A549 (cell line): ENCODE data around the gene HOXD12. TPM values are rescaled to one million over a fixed set of nuclear protein-coding genes. Genes with fewer than 3 reads are reported as not detected.

Experiments used
- ATAC-seq, 2 experiments: fragments of 200-7000 bp in 1 of 2; fragments of >200 bp in 1 of 2; cut with Nextera tagmentation in 1 of 2; cut with Tn5 transposase in 1 of 2; 3 replicates each; pipeline versions ENCODE4 v1.8.0 to v1.9.1; 2018 to 2020; ENCODE audit warnings: mild to moderate bottlenecking in 1 of 2, moderate library complexity in 1 of 2
- CTCF ChIA-PET: fragments of 300-600 bp; sonication (Branson Sonifier 250); formaldehyde crosslinking; extraction: SDS; loops from one replicate; lab custom pipeline; 2021; ENCODE audit warnings: antibody characterized with exemption, inconsistent platforms; lab: Yijun Ruan, JAX
- POLR2A ChIA-PET: fragments of 350-600 bp; formaldehyde crosslinking; extraction: SDS; loops from one replicate; lab custom pipeline; 2021; ENCODE audit warnings: antibody characterized with exemption, inconsistent platforms; lab: Yijun Ruan, JAX
- DNase-seq, 2 experiments: peaks; one replicate each; pipeline versions ENCODE4 v3.0.0 to v3.0.0-alpha.2; 2011 to 2016; ENCODE audit warnings: low read depth in 1 of 2, low spot score in 1 of 2
- FAIRE-seq: peaks from 2 replicates; lab custom pipeline; 2011; peaks lifted over from hg19 to GRCh38; lab: Jason Lieb, UNC
- H3K27ac ChIP-seq, 2 experiments: fragments of >200 bp; sonication (Bioruptor Twin); formaldehyde crosslinking; 3 replicates each; pipeline ENCODE4 v1.5.1; 2016 to 2017
- H3K4me1 ChIP-seq: fragments of >200 bp; sonication (Bioruptor Twin); formaldehyde crosslinking; 3 replicates; pipeline ENCODE4 v1.6.1; 2016
- H3K4me2 ChIP-seq: fragments of >200 bp; sonication (Bioruptor Twin); formaldehyde crosslinking; 3 replicates; pipeline ENCODE4 v1.6.1; 2016
- H3K4me3 ChIP-seq: fragments of >200 bp; sonication (Bioruptor Twin); formaldehyde crosslinking; 3 replicates; pipeline ENCODE4 v1.5.1; 2016
- H3K9me3 ChIP-seq: fragments of >200 bp; sonication (Bioruptor Twin); formaldehyde crosslinking; 3 replicates; pipeline ENCODE4 v1.6.1; 2016
- CBX8 ChIP-seq: fragments of 200-600 bp; sonication (generic); IDR thresholded peaks from 2 replicates; pipeline ENCODE4 v1.6.1; 2016
- CHD2 ChIP-seq: fragments of 150-350 bp; IDR thresholded peaks from 2 replicates; pipeline ENCODE4 v1.6.1; 2014; ENCODE audit warnings: low read length; ENCODE audit not compliant: partially characterized antibody
- CHD4 ChIP-seq: fragments of 200-600 bp; sonication (generic); IDR thresholded peaks from 2 replicates; pipeline ENCODE4 v1.6.1; 2016; ENCODE audit warnings: antibody characterized with exemption, mild to moderate bottlenecking, borderline replicate concordance
- EHMT2 ChIP-seq: fragments of 200-600 bp; sonication (generic); IDR thresholded peaks from 2 replicates; pipeline ENCODE4 v1.6.1; 2016; ENCODE audit warnings: antibody characterized with exemption, low read depth, mild to moderate bottlenecking, moderate library complexity
- FOSB ChIP-seq: fragments of 250-450 bp; sonication (Bioruptor Pico); IDR thresholded peaks from 2 replicates; pipeline ENCODE4 v1.5.0; 2020; ENCODE audit warnings: mild to moderate bottlenecking, moderate library complexity
- FOXS1 ChIP-seq: fragments of 250-450 bp; sonication (Bioruptor Pico); IDR thresholded peaks from 2 replicates; pipeline ENCODE4 v1.5.0; 2020; ENCODE audit warnings: mild to moderate bottlenecking, moderate library complexity
- HEYL ChIP-seq: fragments of 250-450 bp; sonication (Bioruptor Pico); IDR thresholded peaks from 2 replicates; pipeline ENCODE4 v1.8.0; 2021; ENCODE audit warnings: mild to moderate bottlenecking, moderate library complexity
- HMGXB4 ChIP-seq: fragments of 250-450 bp; sonication (Bioruptor Pico); IDR thresholded peaks from 2 replicates; pipeline ENCODE4 v1.5.0; 2021; ENCODE audit warnings: mild to moderate bottlenecking, moderate library complexity, borderline replicate concordance
- HOXA7 ChIP-seq: fragments of 250-450 bp; sonication (Bioruptor Pico); IDR thresholded peaks from 2 replicates; pipeline ENCODE4 v1.5.0; 2020; ENCODE audit warnings: mild to moderate bottlenecking, moderate library complexity
- HOXB13 ChIP-seq: fragments of 250-450 bp; sonication (Bioruptor Pico); IDR thresholded peaks from 2 replicates; pipeline ENCODE4 v1.5.0; 2020; ENCODE audit warnings: low read depth, mild to moderate bottlenecking, moderate library complexity
- KDM1A ChIP-seq: fragments of 200-600 bp; sonication (generic); IDR thresholded peaks from 2 replicates; pipeline ENCODE4 v1.6.1; 2016; ENCODE audit warnings: low read depth, mild to moderate bottlenecking
- MAFK ChIP-seq: fragments of 450-650 bp; IDR thresholded peaks from 2 replicates; pipeline ENCODE4 v1.6.1; 2014; ENCODE audit not compliant: partially characterized antibody
- NPAS2 ChIP-seq: fragments of 250-450 bp; sonication (Bioruptor Pico); IDR thresholded peaks from 2 replicates; pipeline ENCODE4 v1.8.0; 2022; ENCODE audit warnings: mild to moderate bottlenecking, moderate library complexity, borderline replicate concordance
- SMC3 ChIP-seq: fragments of >200 bp; sonication (Bioruptor Twin); formaldehyde crosslinking; IDR thresholded peaks from 3 replicates; pipeline ENCODE4 v1.6.1; 2018; ENCODE audit warnings: inconsistent platforms
- USF2 ChIP-seq: fragments of 450-650 bp; IDR thresholded peaks from 2 replicates; pipeline ENCODE4 v1.6.1; 2014; ENCODE audit warnings: antibody characterized with exemption
- ZC3H11A ChIP-seq: fragments of 450-650 bp; IDR thresholded peaks from 2 replicates; pipeline ENCODE4 v1.6.1; 2014; ENCODE audit warnings: antibody characterized with exemption, mild to moderate bottlenecking
- ZFP36 ChIP-seq: fragments of 450-650 bp; IDR thresholded peaks from 2 replicates; pipeline ENCODE4 v1.6.1; 2014; ENCODE audit warnings: borderline replicate concordance; ENCODE audit not compliant: partially characterized antibody
- WGBS: methylation state at CpG from one replicate; pipeline ENCODE4 v1.1.6; 2017; ENCODE audit errors: missing lambda C conversion rate; 5-methylcytosine and 5-hydroxymethylcytosine counted together
- polyA plus RNA-seq, 4 experiments: library from polyadenylated mRNA; depleted of rRNA in 3 of 4; stranded (reverse); fragments of >200 nt; fragmentation: RNase III in 1 of 4; extraction: RNeasy Plus Mini Kit Qiagen cat#74134 plus additional on column Dnase treatment in 1 of 4; gene quantifications; 2 replicates in 3 of 4; 3 replicates in 1 of 4; pipeline ENCODE4 v1.2.3, GENCODE V29; 2011 to 2017
- TF ChIP-seq, protein P1 (sequence below): fragments of >200 bp; sonication (Bioruptor Twin); formaldehyde crosslinking; IDR thresholded peaks from 3 replicates; pipeline ENCODE4 v1.6.1; 2016
- TF ChIP-seq, protein P2 (sequence below): fragments of 200-600 bp; sonication (generic); IDR thresholded peaks from 2 replicates; pipeline ENCODE4 v1.6.1; 2016; ENCODE audit warnings: antibody characterized with exemption, mild to moderate bottlenecking, moderate library complexity

Gene HOXD12
- polyA plus RNA-seq, 2 of the 4 experiments (the other 2 are of a cell fraction), result not detected

DNA sequence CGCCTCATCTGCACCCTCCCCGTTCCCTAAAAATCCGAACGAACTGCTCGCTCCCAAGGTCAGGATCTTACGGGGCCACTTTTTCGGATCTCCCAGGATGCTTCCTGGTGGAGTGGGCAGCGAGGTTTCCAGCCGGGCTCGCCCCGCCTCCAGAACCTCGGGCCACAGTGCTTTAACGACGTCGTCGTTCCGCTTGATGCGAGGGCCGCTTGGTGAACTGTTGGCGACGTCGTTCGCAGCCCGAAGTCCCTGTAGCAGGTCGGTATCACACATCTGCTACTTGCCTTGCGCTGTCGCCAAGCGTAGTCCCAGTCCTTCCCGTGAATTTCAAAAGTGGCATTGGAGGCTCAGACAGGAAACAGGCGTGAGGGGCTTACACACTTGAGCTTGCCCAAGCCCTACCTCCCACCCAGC is 31.2 kb upstream of the HOXD12 start:
- ChIA-PET CTCF (interaction anchor here (3.3 kb wide), 1 partner anchor 11 kb away, joined by 18 read pairs; no protein-coding TSS in a partner anchor), POLR2A (no interaction called here)
- no peak overlapping the region for H3K4me3 ChIP-seq
- no peaks in the 10 kb centered on the region for H3K9me3 ChIP-seq
- H3K4me2 ChIP-seq, result no peak overlapping the region
- DNase-seq, result no peak
- H3K4me1 ChIP-seq, result no peaks in the 10 kb centered on the region
- FAIRE-seq, result no peak
- no peak overlapping the region for H3K27ac ChIP-seq
- no peak for TF ChIP-seq ZC3H11A
- no peak for TF ChIP-seq EHMT2
- TF ChIP-seq FOSB (CRISPR knock-in tag), result no peak
- no peak for TF ChIP-seq ZFP36
- no peak for TF ChIP-seq HMGXB4
- TF ChIP-seq USF2, result no peak
- no peak for TF ChIP-seq FOXS1 (CRISPR knock-in tag)
- no peak for TF ChIP-seq NPAS2 (CRISPR knock-in tag)
- no peak for TF ChIP-seq CHD4
- no peak for TF ChIP-seq HOXA7 (CRISPR knock-in tag)
- TF ChIP-seq CBX8, result no peak
- TF ChIP-seq HEYL, result no peak
- no peak for TF ChIP-seq MAFK
- TF ChIP-seq, protein P1, sequence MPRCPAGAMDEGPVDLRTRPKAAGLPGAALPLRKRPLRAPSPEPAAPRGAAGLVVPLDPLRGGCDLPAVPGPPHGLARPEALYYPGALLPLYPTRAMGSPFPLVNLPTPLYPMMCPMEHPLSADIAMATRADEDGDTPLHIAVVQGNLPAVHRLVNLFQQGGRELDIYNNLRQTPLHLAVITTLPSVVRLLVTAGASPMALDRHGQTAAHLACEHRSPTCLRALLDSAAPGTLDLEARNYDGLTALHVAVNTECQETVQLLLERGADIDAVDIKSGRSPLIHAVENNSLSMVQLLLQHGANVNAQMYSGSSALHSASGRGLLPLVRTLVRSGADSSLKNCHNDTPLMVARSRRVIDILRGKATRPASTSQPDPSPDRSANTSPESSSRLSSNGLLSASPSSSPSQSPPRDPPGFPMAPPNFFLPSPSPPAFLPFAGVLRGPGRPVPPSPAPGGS, result no peak
- no peak for TF ChIP-seq KDM1A
- TF ChIP-seq CHD2, result no peak
- TF ChIP-seq, protein P2, sequence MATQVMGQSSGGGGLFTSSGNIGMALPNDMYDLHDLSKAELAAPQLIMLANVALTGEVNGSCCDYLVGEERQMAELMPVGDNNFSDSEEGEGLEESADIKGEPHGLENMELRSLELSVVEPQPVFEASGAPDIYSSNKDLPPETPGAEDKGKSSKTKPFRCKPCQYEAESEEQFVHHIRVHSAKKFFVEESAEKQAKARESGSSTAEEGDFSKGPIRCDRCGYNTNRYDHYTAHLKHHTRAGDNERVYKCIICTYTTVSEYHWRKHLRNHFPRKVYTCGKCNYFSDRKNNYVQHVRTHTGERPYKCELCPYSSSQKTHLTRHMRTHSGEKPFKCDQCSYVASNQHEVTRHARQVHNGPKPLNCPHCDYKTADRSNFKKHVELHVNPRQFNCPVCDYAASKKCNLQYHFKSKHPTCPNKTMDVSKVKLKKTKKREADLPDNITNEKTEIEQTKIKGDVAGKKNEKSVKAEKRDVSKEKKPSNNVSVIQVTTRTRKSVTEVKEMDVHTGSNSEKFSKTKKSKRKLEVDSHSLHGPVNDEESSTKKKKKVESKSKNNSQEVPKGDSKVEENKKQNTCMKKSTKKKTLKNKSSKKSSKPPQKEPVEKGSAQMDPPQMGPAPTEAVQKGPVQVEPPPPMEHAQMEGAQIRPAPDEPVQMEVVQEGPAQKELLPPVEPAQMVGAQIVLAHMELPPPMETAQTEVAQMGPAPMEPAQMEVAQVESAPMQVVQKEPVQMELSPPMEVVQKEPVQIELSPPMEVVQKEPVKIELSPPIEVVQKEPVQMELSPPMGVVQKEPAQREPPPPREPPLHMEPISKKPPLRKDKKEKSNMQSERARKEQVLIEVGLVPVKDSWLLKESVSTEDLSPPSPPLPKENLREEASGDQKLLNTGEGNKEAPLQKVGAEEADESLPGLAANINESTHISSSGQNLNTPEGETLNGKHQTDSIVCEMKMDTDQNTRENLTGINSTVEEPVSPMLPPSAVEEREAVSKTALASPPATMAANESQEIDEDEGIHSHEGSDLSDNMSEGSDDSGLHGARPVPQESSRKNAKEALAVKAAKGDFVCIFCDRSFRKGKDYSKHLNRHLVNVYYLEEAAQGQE, result no peak
- TF ChIP-seq SMC3, result no peak
- no peak for TF ChIP-seq HOXB13 (CRISPR knock-in tag)
- 70% methylated on average over 25 of the region's 30 CpGs for WGBS
- no peak for ATAC-seq
